HUES64 (cell line): ENCODE measurements around the gene ASCL2.

ENCODE experiments used
- H3K27ac ChIP-seq: 2 replicates; pipeline ENCODE4 v1.7.0; 2013; ENCODE audit warnings: low read depth, low read length, inconsistent platforms
- H3K27me3 ChIP-seq: 2 replicates; pipeline ENCODE4 v1.6.1; 2013; ENCODE audit warnings: mild to moderate bottlenecking, low read length; ENCODE audit not compliant: insufficient read depth
- H3K36me3 ChIP-seq: 2 replicates; pipeline ENCODE4 v1.6.1; 2013; ENCODE audit warnings: mild to moderate bottlenecking, low read length; ENCODE audit not compliant: insufficient read depth
- H3K4me1 ChIP-seq: 2 replicates; pipeline ENCODE4 v1.6.1; 2013; ENCODE audit warnings: mild to moderate bottlenecking, low read length, moderate library complexity; ENCODE audit not compliant: insufficient read depth
- H3K4me3 ChIP-seq: 2 replicates; pipeline ENCODE4 v1.5.1; 2013; ENCODE audit warnings: mild to moderate bottlenecking, low read length, moderate library complexity
- H3K9ac ChIP-seq: 2 replicates; pipeline ENCODE4 v1.6.1; 2013; ENCODE audit warnings: mild to moderate bottlenecking, low read depth, low read length
- H3K9me3 ChIP-seq: 2 replicates; pipeline ENCODE4 v1.6.1; 2013; ENCODE audit warnings: low read depth, low read length; ENCODE audit not compliant: insufficient read depth
- WGBS: fragments of 150-250, 120-280 bp; methylation state at CpG from one replicate; pipeline ENCODE4 v1.1.7; 2013; ENCODE audit warnings: missing lambda C conversion rate; 5-methylcytosine and 5-hydroxymethylcytosine counted together

The ASCL2 gene

DNA sequence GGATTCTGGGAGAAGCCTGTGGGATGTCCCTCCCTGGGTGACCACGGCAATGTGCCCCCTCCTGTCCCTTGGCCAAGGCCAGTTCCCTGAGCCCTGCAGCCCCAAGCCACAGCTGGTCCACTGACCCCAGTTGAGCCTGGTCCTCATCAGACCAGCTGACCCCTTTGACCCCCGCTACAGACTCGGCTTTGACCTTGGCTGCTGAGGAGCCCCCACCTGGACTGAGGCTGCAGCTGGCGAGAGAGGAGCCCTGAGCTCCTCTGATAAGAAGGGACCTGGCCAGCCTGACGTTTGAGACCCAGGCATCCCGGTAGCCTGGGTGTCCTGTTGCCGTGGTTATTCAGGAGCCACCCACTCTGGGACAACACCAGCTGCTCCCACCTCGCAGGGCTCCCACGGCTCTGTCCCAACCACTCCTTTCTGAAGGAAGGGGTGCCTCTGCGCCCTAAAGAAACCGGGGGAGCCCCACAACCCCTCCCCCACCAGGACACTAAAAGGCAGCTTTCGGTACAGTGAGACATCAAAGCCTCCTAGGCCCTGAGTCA is 3.0 kb downstream of the ASCL2 start:
- no peaks in the 10 kb centered on the region for H3K9me3 ChIP-seq
- 91% methylated on average over 12 of the region's 12 CpGs for WGBS
- H3K27me3 ChIP-seq = peaks cover 82% of the 10 kb centered on the region
- H3K4me3 ChIP-seq = no peak overlapping the region
- H3K36me3 ChIP-seq = no peaks in the 10 kb centered on the region
- H3K27ac ChIP-seq = no peak overlapping the region
- H3K9ac ChIP-seq = no peak overlapping the region
- H3K4me1 ChIP-seq = peaks cover 4% of the 10 kb centered on the region; the same call in 1 of the 2 replicates

DNA sequence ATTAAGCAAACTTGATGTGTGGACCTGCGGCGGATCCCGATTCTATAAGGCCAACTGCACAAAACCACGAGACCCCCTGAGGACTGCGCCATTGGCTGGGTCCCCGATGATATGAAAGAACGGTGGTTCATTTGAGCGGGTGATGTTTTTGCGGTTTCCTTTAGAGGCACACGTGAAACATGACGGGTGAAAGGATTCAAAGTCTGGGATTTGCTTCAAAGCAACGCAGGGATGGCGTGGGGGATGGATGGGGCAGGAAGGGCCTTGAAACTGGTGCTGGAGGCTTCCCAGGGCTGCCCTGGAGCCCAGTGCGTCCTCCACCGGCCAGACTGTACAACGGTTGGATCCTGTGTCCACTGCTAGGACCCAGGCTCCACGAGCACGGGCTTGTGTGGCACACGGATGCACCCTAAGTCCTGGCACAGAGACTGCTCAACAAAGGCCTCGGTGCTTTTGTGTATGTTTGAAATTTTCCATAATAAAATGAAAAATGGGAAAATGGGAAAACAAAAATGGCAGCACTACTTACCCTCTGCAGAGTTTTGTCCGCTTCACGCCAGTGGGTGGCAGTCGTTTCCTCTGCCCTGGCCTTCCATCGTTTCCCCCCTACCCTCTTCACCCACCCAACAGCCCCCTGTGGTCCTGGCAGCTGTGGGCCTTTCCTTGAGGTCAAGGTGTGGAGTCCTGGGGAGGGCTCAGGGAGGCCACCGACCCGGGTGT is 3.6 kb downstream of the ASCL2 start:
- Histone ChIP-seq H3K36me3 (no peaks in the 10 kb centered on the region), H3K4me3 (no peak overlapping the region), H3K4me1 (peaks cover 4% of the 10 kb centered on the region; the same call in 1 of the 2 replicates), H3K9me3 (no peaks in the 10 kb centered on the region), H3K9ac (no peak overlapping the region), H3K27me3 (peaks cover 76% of the 10 kb centered on the region), H3K27ac (no peak overlapping the region)
- 96% methylated on average over 26 of the region's 26 CpGs for WGBS

DNA sequence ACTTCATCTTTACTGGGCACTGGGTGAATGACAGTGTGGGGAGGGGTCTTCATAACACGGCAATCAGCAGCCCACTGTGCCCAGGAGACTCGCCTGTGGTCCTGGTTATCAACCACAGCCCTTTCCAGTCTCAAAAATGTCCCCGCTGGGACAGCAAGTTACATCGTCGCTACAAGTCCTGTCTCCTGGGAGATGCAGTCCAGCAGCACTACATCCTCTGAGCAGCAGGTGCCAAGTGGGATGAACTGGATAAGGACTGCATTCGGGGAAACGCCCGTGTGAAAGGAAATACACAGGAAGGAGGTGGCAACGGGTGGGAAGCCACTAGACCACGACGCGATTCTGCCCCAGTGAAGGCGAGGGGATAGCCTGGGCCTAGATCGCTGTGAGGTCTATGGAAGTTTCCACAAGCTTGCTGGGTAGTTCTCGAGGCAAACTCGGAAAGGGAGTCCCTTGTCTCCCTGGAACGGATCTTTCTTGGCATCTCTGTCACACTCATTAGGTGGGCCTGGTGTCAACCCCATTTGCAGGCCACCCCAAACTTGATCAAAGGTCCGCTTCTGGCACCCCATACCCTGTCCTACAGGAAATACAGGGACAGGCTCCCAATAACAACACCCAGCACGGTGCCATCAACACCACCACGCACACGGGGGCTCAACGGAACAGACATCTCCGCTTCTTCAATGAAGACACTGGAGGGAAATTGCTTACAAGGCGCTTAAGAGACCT is 4.4 kb downstream of the ASCL2 start:
- no peak overlapping the region for H3K27ac ChIP-seq
- 91% methylated on average over 24 of the region's 24 CpGs for WGBS
- no peak overlapping the region for H3K9ac ChIP-seq
- no peak overlapping the region for H3K4me3 ChIP-seq
- H3K27me3 ChIP-seq = peaks cover 68% of the 10 kb centered on the region
- no peaks in the 10 kb centered on the region for H3K36me3 ChIP-seq
- no peaks in the 10 kb centered on the region for H3K9me3 ChIP-seq
- peaks cover 4% of the 10 kb centered on the region; the same call in 1 of the 2 replicates for H3K4me1 ChIP-seq

DNA sequence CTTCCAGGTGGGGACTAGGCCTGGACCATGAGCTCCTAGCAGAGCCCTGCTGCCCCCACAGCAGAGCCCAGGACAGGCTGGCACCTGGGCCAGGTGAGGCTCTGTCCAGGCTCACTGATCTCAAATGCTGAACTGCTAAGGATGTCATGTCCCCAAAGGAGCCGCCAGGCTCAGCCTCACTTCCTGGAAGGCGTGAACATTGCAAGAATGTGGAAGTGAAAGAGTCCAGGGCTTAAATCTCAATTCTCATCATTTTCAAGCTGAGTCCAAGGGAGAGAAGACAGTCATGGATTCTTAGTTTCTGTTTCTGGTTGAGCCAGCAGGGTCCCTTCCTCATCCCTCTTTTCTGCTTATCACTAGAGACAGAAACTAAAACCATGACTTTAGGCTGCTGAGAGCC is 5.0 kb downstream of the ASCL2 start:
- H3K4me3 ChIP-seq = no peak overlapping the region
- peaks cover 62% of the 10 kb centered on the region for H3K27me3 ChIP-seq
- WGBS = 72% methylated on average over 2 of the region's 2 CpGs
- no peak overlapping the region for H3K27ac ChIP-seq
- H3K9ac ChIP-seq = no peak overlapping the region
- peaks cover 4% of the 10 kb centered on the region; the same call in 1 of the 2 replicates for H3K4me1 ChIP-seq
- H3K9me3 ChIP-seq = no peaks in the 10 kb centered on the region
- no peaks in the 10 kb centered on the region for H3K36me3 ChIP-seq

DNA sequence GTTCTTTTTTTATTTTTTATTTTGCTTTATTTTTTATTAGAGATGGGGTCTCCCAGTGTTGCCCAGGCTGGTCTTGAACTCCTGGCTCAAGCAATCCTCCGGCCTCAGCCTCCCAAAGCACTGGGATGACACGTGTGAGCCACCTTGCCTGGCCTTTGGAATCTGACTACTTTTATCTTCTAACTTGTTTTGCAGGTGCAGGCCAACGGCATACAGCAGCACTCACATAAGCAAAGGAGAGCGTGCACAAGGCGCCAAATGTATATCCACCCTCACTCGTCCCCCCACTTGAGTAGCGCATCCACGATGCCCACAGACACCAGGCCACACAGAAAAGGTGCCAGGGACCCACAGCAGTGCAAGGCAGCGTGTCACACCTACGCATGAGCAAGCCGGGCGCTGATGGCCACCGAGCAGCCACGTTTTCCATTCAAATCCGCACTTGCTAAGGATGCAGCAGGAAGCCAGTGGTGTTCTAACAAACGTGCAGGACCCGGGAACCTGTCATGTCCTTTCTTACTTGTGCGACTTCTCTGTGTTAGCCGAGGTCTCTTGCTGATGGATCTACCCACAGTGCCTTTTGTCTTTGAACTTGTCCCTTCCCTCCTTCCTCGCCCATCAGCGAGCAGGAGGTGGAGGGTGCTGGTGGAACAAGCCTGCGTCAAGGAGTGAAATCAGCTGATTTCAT is 5.9 kb downstream of the ASCL2 start:
- H3K4me3 ChIP-seq = no peak overlapping the region
- H3K4me1 ChIP-seq = peaks cover 4% of the 10 kb centered on the region; the same call in 1 of the 2 replicates
- no peak overlapping the region for H3K9ac ChIP-seq
- no peak overlapping the region for H3K27ac ChIP-seq
- peaks cover 53% of the 10 kb centered on the region for H3K27me3 ChIP-seq
- no peaks in the 10 kb centered on the region for H3K36me3 ChIP-seq
- H3K9me3 ChIP-seq = no peaks in the 10 kb centered on the region
- 93% methylated on average over 22 of the region's 22 CpGs for WGBS

DNA sequence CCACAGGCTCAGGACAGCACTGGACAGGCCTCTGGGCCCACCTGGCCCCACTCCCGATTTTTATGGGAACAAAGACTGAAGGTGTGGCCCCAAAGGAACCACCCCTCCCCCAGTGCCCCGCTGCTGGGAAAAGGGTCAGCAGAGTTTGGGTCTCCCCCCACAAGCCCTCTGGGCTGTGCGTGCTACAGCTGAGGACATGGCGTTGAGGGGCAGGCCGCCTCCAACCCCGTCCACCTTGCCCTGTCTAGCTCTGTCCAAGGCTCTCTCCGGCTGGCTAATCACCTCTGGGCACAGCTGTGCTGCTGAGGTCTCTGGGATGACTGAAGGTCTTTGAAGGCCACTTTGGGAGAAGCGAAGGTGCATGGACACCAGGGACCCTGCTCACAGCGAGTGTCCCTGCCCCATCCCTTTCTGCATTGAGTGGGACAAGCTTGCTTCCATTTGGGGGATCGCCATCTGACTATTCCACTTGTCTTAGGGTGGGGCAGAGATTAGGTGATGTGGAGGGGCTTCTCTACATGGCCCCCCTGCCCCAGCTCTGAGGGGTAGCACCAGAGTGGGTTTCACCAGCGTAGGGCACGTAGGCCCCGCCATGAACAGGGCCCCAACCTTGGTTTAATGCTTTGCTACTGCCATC is 6.5 kb downstream of the ASCL2 start:
- no peak overlapping the region for H3K9ac ChIP-seq
- H3K27ac ChIP-seq = no peak overlapping the region
- WGBS = 90% methylated on average over 13 of the region's 13 CpGs
- no peaks in the 10 kb centered on the region for H3K9me3 ChIP-seq
- H3K4me1 ChIP-seq = peaks cover 4% of the 10 kb centered on the region; the same call in 1 of the 2 replicates
- H3K27me3 ChIP-seq = peaks cover 47% of the 10 kb centered on the region
- H3K36me3 ChIP-seq = no peaks in the 10 kb centered on the region
- H3K4me3 ChIP-seq = no peak overlapping the region

DNA sequence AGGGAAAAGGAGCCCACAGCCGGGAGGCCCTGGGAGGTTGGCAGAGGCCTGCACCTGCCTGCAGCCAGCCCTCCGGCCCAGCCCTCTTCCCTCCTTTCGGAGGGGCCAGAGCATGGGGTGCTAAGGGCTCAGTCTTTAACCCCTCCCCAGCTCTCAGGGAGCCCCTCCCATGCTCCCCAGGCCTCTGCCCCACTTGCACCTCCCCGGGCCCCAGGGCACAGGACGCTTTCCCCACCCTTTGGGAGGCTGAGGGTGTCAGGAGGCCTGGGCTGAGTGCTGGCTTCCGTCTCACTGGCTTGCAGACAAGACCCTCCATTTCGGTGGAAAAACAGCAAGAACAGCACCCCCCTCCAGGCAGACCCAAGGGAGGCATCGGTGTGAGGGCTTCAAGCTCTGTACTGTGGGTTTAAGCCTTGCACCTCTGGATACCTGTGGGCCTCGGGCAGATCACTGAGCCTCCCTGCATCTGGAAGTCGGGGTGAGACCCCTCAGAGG is 7.3 kb downstream of the ASCL2 start:
- H3K36me3 ChIP-seq = no peaks in the 10 kb centered on the region
- H3K4me1 ChIP-seq = no peaks in the 10 kb centered on the region
- no peaks in the 10 kb centered on the region for H3K9me3 ChIP-seq
- H3K27ac ChIP-seq = no peak overlapping the region
- H3K4me3 ChIP-seq = no peak overlapping the region
- peaks cover 39% of the 10 kb centered on the region for H3K27me3 ChIP-seq
- H3K9ac ChIP-seq = no peak overlapping the region
- WGBS = 94% methylated on average over 10 of the region's 10 CpGs

DNA sequence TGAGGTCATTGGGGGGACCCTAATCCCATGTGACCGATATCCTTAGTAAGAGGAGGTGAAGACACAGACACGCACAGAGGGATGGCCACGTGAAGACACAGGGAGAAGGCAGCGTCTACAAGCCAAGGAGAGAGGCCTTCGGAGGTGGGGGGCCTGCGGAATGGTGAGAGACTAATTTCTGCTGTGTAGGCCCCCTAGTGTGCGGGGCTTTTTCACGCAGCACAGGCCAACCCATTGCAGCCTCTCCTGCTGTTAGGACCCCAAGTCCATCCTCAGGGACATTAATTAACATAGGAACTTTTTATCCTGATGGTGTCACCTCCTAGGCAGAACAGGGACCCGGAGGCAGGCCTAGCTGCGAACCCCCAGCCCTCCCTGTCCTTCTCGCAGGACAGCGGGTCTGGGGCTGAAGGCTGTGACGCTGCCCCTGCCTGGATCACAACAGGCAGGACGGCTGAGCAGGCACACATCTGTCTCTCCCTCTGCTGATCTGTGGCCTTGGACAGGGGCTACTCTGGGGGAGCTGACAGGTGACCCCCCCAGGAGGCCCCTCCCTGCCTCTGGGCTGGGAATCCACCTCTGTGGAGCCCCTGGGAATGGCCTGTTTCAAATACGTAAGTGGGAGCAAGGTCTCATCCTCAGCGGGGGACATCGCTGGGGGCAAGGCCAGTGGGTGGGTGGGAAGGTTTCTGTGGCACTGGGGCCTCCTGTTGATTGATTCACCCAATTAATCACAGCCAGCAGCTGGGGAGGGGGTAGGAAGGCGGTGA is 7.9 kb downstream of the ASCL2 start:
- H3K36me3 ChIP-seq = no peaks in the 10 kb centered on the region
- H3K9ac ChIP-seq = no peak overlapping the region
- H3K9me3 ChIP-seq = no peaks in the 10 kb centered on the region
- no peak overlapping the region for H3K27ac ChIP-seq
- no peak overlapping the region for H3K4me3 ChIP-seq
- peaks cover 33% of the 10 kb centered on the region for H3K27me3 ChIP-seq
- H3K4me1 ChIP-seq = no peaks in the 10 kb centered on the region
- 80% methylated on average over 18 of the region's 18 CpGs for WGBS

DNA sequence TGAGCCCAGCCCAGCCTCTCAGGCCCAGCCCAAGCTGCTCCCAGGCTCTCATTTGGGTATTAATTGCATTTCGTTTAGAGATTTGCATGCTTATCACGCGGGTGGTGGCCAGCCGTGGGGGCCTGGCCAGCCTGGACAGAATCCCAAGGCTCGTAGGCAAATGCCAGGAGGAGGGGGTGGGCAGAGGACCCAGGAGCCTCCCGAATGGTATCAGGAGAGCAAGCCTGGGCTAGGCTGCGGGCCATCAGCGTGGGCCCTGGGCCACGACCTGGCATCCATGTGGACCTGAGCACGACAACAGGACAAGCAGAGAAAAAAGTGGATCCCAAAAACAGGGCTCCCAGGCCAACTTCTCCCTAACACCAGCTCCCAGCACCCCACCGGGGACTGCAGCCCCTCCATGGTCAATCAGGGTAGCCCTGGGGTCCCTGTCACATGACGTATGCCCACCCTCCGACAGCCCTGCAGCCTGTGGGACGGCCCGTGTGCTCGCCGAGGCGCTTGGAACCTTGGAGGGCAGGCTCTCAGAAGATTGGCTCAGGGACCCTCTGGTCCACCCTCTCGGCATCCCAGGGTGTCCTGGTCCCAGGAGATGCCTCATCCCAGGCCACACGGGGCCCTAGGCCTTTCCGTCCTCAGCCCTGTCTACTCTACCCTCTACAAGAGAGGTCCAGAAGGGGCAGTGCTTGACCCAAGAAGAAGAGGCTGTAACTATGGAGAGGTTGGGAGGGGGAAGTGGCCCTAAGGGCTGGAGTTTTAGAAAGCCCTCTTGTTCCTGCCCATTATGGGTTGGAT is 8.8 kb downstream of the ASCL2 start:
- Histone ChIP-seq H3K36me3 (no peaks in the 10 kb centered on the region), H3K4me1 (no peaks in the 10 kb centered on the region), H3K27ac (no peak overlapping the region), H3K9ac (no peak overlapping the region), H3K4me3 (no peak overlapping the region), H3K9me3 (no peaks in the 10 kb centered on the region), H3K27me3 (peaks cover 25% of the 10 kb centered on the region)
- WGBS = 92% methylated on average over 21 of the region's 21 CpGs
